Coronary artery (tissue), 2 donors: ENCODE measurements around the gene SLIT3.

ENCODE experiments used
- DNase-seq: peaks from one replicate; pipeline ENCODE4 v3.0.0-alpha.2; 2017; ENCODE audit warnings: low spot score
- H3K27ac ChIP-seq, 2 donors: fragments of 200-600 bp; sonication (generic); one replicate each; pipeline ENCODE4 v1.5.1; 2016 to 2019
- H3K4me3 ChIP-seq: fragments of 200-600 bp; sonication (generic); 2 replicates; pipeline ENCODE4 v1.5.1; 2016; ENCODE audit warnings: mild to moderate bottlenecking, moderate library complexity
- CTCF ChIP-seq: fragments of 200-600 bp; sonication (generic); IDR thresholded peaks from one replicate; pipeline ENCODE4 v1.5.1; 2019; ENCODE audit warnings: antibody characterized with exemption

Gene SLIT3

GRCh38 chr5:169258372-169259000, 42.5 kb downstream of the SLIT3 start:
- H3K4me3 ChIP-seq, result no peak overlapping the region
- no peak for TF ChIP-seq CTCF
- DNase-seq, result no peak
- no peak overlapping the region for H3K27ac ChIP-seq

GRCh38 chr5:169256191-169256590, 44.7 kb downstream of the SLIT3 start:
- DNase-seq, result no peak
- H3K4me3 ChIP-seq, result no peak overlapping the region
- no peak for TF ChIP-seq CTCF
- no peak overlapping the region for H3K27ac ChIP-seq

- no peak for DNase-seq
- no peak for TF ChIP-seq CTCF
- Histone ChIP-seq H3K27ac (no peak overlapping the region), H3K4me3 (no peak overlapping the region)
These were observed 47.9 kb downstream of the SLIT3 start for GRCh38 chr5:169253071-169253470.

GRCh38 chr5:169251333-169252084, 49.4 kb downstream of the SLIT3 start:
- no peak for DNase-seq
- TF ChIP-seq CTCF, result no peak
- Histone ChIP-seq H3K4me3 (no peak overlapping the region), H3K27ac (no peak overlapping the region)

- TF ChIP-seq CTCF, result no peak
- DNase-seq, result no peak
- no peak overlapping the region for H3K4me3 ChIP-seq
- H3K27ac ChIP-seq, result no peak overlapping the region
These were observed 50.1 kb downstream of the SLIT3 start for GRCh38 chr5:169250887-169251286.

- no peak for TF ChIP-seq CTCF
- peak overlapping the region in 1 of 2 donors; percentile 35 for H3K27ac ChIP-seq
- DNase-seq, result no peak
- no peak overlapping the region for H3K4me3 ChIP-seq
These were observed 51.9 kb downstream of the SLIT3 start for GRCh38 chr5:169248996-169249395.

GRCh38 chr5:169248550-169248949, 52.4 kb downstream of the SLIT3 start:
- no peak for TF ChIP-seq CTCF
- Histone ChIP-seq H3K27ac (peak overlapping the region in 1 of 2 donors; percentile 35), H3K4me3 (no peak overlapping the region)
- no peak for DNase-seq
